Osteoblast (primary cell): ENCODE measurements around the gene SCCPDH. TPM values are rescaled to one million over a fixed set of nuclear protein-coding genes. Genes with fewer than 3 reads are reported as not detected.
A peak's percentile ranks its signal among the peaks of the same experiment; 100 is the strongest.

ENCODE experiments used
- DNase-seq: peaks from one replicate; pipeline ENCODE4 v3.0.0; 2011; ENCODE audit warnings: low spot score, mixed read lengths; ENCODE audit not compliant: insufficient read length; ENCODE audit errors: missing footprints
- H2AFZ ChIP-seq: 2 replicates; pipeline ENCODE4 v1.6.0; 2011; ENCODE audit warnings: mild to moderate bottlenecking, low read length
- H3K27ac ChIP-seq: 2 replicates; pipeline ENCODE4 v1.5.1; 2011; ENCODE audit warnings: mild to moderate bottlenecking, low read depth, low read length, moderate library complexity
- H3K27me3 ChIP-seq: 2 replicates; pipeline ENCODE4 v1.6.0; 2012; ENCODE audit warnings: mild to moderate bottlenecking, control low read depth, inconsistent platforms, low read length, moderate library complexity; ENCODE audit not compliant: insufficient read depth
- H3K36me3 ChIP-seq: 2 replicates; pipeline ENCODE4 v1.5.1; 2011; ENCODE audit warnings: mild to moderate bottlenecking, low read length, control low read depth, moderate library complexity; ENCODE audit not compliant: insufficient read depth
- H3K4me1 ChIP-seq: 2 replicates; pipeline ENCODE4 v1.5.1; 2011; ENCODE audit warnings: mild to moderate bottlenecking, low read length, control low read depth, moderate library complexity; ENCODE audit not compliant: insufficient read depth
- H3K4me2 ChIP-seq: 2 replicates; pipeline ENCODE4 v1.6.0; 2011; ENCODE audit warnings: mild to moderate bottlenecking, low read length; ENCODE audit not compliant: insufficient read depth
- H3K4me3 ChIP-seq: fragments of 200-600 bp; sonication (generic); 3 replicates; pipeline ENCODE4 v1.5.1; 2012; ENCODE audit warnings: mild to moderate bottlenecking, low read length, inconsistent platforms; ENCODE audit not compliant: insufficient read depth
- H3K79me2 ChIP-seq: 2 replicates; pipeline ENCODE4 v1.6.0; 2012; ENCODE audit warnings: mild to moderate bottlenecking, low read length, control low read depth, inconsistent platforms; ENCODE audit not compliant: insufficient read depth
- H3K9me3 ChIP-seq: 2 replicates; pipeline ENCODE4 v1.5.1; 2011; ENCODE audit warnings: low read depth, low read length, control low read depth
- H4K20me1 ChIP-seq: 2 replicates; pipeline ENCODE4 v1.6.0; 2012; ENCODE audit warnings: mild to moderate bottlenecking, low read length, control low read depth; ENCODE audit not compliant: insufficient read depth
- CTCF ChIP-seq: IDR thresholded peaks from 2 replicates; pipeline ENCODE4 v1.5.1; 2011; ENCODE audit warnings: mild to moderate bottlenecking, low read depth, low read length, moderate library complexity; ENCODE audit errors: extremely low read depth
- total RNA-seq: library from RNA; depleted of rRNA; stranded (reverse); fragments of >200 nt; gene quantifications from 2 replicates; pipeline ENCODE4 v1.2.3, GENCODE V29; 2012

Gene SCCPDH
- total RNA-seq, 1 donor: 49.9 TPM

GRCh38 chr1:246798606-246799496, 74.6 kb downstream of the SCCPDH start:
- no peak overlapping the region for H3K4me3 ChIP-seq
- no peaks in the 10 kb centered on the region for H3K9me3 ChIP-seq
- H3K36me3 ChIP-seq: no peaks in the 10 kb centered on the region
- no peak overlapping the region for H2AFZ ChIP-seq
- H4K20me1 ChIP-seq: no peaks in the 10 kb centered on the region
- peak; percentile 65 for DNase-seq
- TF ChIP-seq CTCF: no peak
- H3K4me2 ChIP-seq: no peak overlapping the region
- H3K27ac ChIP-seq: no peak overlapping the region
- H3K4me1 ChIP-seq: no peaks in the 10 kb centered on the region
- no peaks in the 10 kb centered on the region for H3K27me3 ChIP-seq
- no peaks in the 10 kb centered on the region for H3K79me2 ChIP-seq

GRCh38 chr1:246800356-246800755, 76.1 kb downstream of the SCCPDH start:
- no peaks in the 10 kb centered on the region for H3K9me3 ChIP-seq
- H3K79me2 ChIP-seq: no peaks in the 10 kb centered on the region
- DNase-seq: no peak
- peaks cover 4% of the 10 kb centered on the region for H3K27me3 ChIP-seq
- no peaks in the 10 kb centered on the region for H3K36me3 ChIP-seq
- no peaks in the 10 kb centered on the region for H4K20me1 ChIP-seq
- TF ChIP-seq CTCF: no peak
- H3K4me2 ChIP-seq: no peak overlapping the region
- H3K27ac ChIP-seq: no peak overlapping the region
- H3K4me1 ChIP-seq: no peaks in the 10 kb centered on the region
- H3K4me3 ChIP-seq: no peak overlapping the region
- H2AFZ ChIP-seq: no peak overlapping the region

GRCh38 chr1:246800756-246801155, 76.5 kb downstream of the SCCPDH start:
- no peak overlapping the region for H3K4me2 ChIP-seq
- DNase-seq: no peak
- H4K20me1 ChIP-seq: no peaks in the 10 kb centered on the region
- H3K79me2 ChIP-seq: no peaks in the 10 kb centered on the region
- H3K27ac ChIP-seq: no peak overlapping the region
- TF ChIP-seq CTCF: no peak
- H3K4me1 ChIP-seq: no peaks in the 10 kb centered on the region
- no peak overlapping the region for H3K4me3 ChIP-seq
- H3K27me3 ChIP-seq: peaks cover 5% of the 10 kb centered on the region
- H3K36me3 ChIP-seq: no peaks in the 10 kb centered on the region
- no peaks in the 10 kb centered on the region for H3K9me3 ChIP-seq
- no peak overlapping the region for H2AFZ ChIP-seq

GRCh38 chr1:246801241-246802020, 77.2 kb downstream of the SCCPDH start:
- no peak for TF ChIP-seq CTCF

More at GRCh38 chr1:246801241-246802020, 77.2 kb downstream of the SCCPDH start:
- Histone ChIP-seq H2AFZ (no peak overlapping the region), H3K27me3 (peaks cover 5% of the 10 kb centered on the region), H3K4me3 (no peak overlapping the region), H3K4me1 (no peaks in the 10 kb centered on the region), H3K79me2 (no peaks in the 10 kb centered on the region), H3K9me3 (no peaks in the 10 kb centered on the region), H3K36me3 (no peaks in the 10 kb centered on the region), H3K4me2 (no peak overlapping the region), H3K27ac (no peak overlapping the region), H4K20me1 (no peaks in the 10 kb centered on the region)
- no peak for DNase-seq
